HL-60 (cell line): ENCODE measurements around the gene ASGR1.

ENCODE experiments used
- GABPA ChIP-seq: IDR thresholded peaks from 2 replicates; pipeline ENCODE4 v1.6.1; 2012; ENCODE audit warnings: low read depth
- POLR2AphosphoS5 ChIP-seq: IDR thresholded peaks from 2 replicates; pipeline ENCODE4 v1.6.1; 2012; ENCODE audit warnings: low read depth
- REST ChIP-seq: IDR thresholded peaks from 2 replicates; pipeline ENCODE4 v1.6.1; 2012; ENCODE audit warnings: low read depth; ENCODE audit not compliant: insufficient replicate concordance
- SPI1 ChIP-seq: IDR thresholded peaks from 2 replicates; pipeline ENCODE4 v1.6.1; 2012; ENCODE audit warnings: low read depth, mild to moderate bottlenecking, borderline replicate concordance
- TF ChIP-seq, protein P1 (sequence below): IDR thresholded peaks from one replicate; pipeline ENCODE4 v1.5.1; 2011; ENCODE audit warnings: low read length, control low read depth, inconsistent platforms; ENCODE audit not compliant: insufficient read depth

GRCh38 chr17:7217113-7217987, 38.2 kb upstream of the ASGR1 start:
- TF ChIP-seq, protein P1, sequence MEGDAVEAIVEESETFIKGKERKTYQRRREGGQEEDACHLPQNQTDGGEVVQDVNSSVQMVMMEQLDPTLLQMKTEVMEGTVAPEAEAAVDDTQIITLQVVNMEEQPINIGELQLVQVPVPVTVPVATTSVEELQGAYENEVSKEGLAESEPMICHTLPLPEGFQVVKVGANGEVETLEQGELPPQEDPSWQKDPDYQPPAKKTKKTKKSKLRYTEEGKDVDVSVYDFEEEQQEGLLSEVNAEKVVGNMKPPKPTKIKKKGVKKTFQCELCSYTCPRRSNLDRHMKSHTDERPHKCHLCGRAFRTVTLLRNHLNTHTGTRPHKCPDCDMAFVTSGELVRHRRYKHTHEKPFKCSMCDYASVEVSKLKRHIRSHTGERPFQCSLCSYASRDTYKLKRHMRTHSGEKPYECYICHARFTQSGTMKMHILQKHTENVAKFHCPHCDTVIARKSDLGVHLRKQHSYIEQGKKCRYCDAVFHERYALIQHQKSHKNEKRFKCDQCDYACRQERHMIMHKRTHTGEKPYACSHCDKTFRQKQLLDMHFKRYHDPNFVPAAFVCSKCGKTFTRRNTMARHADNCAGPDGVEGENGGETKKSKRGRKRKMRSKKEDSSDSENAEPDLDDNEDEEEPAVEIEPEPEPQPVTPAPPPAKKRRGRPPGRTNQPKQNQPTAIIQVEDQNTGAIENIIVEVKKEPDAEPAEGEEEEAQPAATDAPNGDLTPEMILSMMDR: no peak
- no peak for TF ChIP-seq GABPA
- no peak for TF ChIP-seq POLR2AphosphoS5
- TF ChIP-seq REST: no peak
- no peak for TF ChIP-seq SPI1
